H1 (cell line): ENCODE data around the gene VSX2. TPM values are rescaled to one million over a fixed set of nuclear protein-coding genes. Genes with fewer than 3 reads are reported as not detected.
A peak's percentile ranks its signal among the peaks of the same experiment; 100 is the strongest.

Experiments used
- CTCF ChIA-PET: fragments of 300-600 bp; sonication (Branson Sonifier 250); formaldehyde crosslinking; loops from one replicate; lab custom pipeline; 2021; ENCODE audit not compliant: partially characterized antibody; lab: Charles Lee
- POLR2A ChIA-PET: fragments of 300-600 bp; sonication (Branson Sonifier 250); formaldehyde crosslinking; loops from one replicate; lab custom pipeline; 2021; ENCODE audit warnings: inconsistent platforms; ENCODE audit not compliant: partially characterized antibody; lab: Charles Lee
- DNase-seq, 2 experiments: peaks; one replicate each; pipeline versions ENCODE4 v3.0.0 to v3.0.0-alpha.2; 2010 to 2022; ENCODE audit warnings: low spot score in 2 of 2, low read depth in 1 of 2, mixed read lengths in 1 of 2
- FAIRE-seq: peaks from 2 replicates; lab custom pipeline; 2011; peaks lifted over from hg19 to GRCh38; lab: Jason Lieb, UNC
- H2AFZ ChIP-seq: 2 replicates; pipeline ENCODE4 v1.8.1; 2012; ENCODE audit warnings: low read length, inconsistent platforms
- H2AK5ac ChIP-seq: 2 replicates; pipeline ENCODE4 v1.6.1; 2013; ENCODE audit warnings: low read depth, low read length
- H2BK120ac ChIP-seq: replicated peaks from 2 replicates; pipeline ENCODE3; 2013; ENCODE audit warnings: low read depth, low read length, inconsistent platforms
- H2BK12ac ChIP-seq: 2 replicates; pipeline ENCODE4 v1.6.1; 2013; ENCODE audit warnings: low read depth, low read length
- H2BK15ac ChIP-seq: 2 replicates; pipeline ENCODE4 v1.6.1; 2013; ENCODE audit warnings: low read length
- H2BK20ac ChIP-seq: 2 replicates; pipeline ENCODE4 v1.6.1; 2013; ENCODE audit warnings: low read length
- H2BK5ac ChIP-seq: 2 replicates; pipeline ENCODE4 v1.6.1; 2013; ENCODE audit warnings: low read depth, low read length
- H3K14ac ChIP-seq: 2 replicates; pipeline ENCODE4 v1.6.1; 2013; ENCODE audit warnings: inconsistent platforms; ENCODE audit not compliant: insufficient read length
- H3K18ac ChIP-seq: 2 replicates; pipeline ENCODE4 v1.6.1; 2013; ENCODE audit warnings: low read length; ENCODE audit errors: extremely low read depth
- H3K23ac ChIP-seq: 2 replicates; pipeline ENCODE4 v1.6.1; 2013; ENCODE audit warnings: inconsistent platforms; ENCODE audit not compliant: insufficient read length
- H3K23me2 ChIP-seq: 2 replicates; pipeline ENCODE4 v1.6.1; 2013; ENCODE audit warnings: low read depth, low read length
- H3K27ac ChIP-seq: 2 replicates; pipeline ENCODE4 v1.6.1; 2011; ENCODE audit warnings: low read depth, low read length, inconsistent platforms
- H3K27me3 ChIP-seq, 4 experiments: replicated peaks in 1 of 4; 1 replicate in 1 of 4; 2 replicates in 3 of 4; pipeline versions ENCODE4 v1.6.1 to v1.8.1; 2011 to 2013; ENCODE audit warnings: low read length in 3 of 4, mild to moderate bottlenecking in 3 of 4, inconsistent platforms in 2 of 4, mixed read lengths in 2 of 4, moderate library complexity in 1 of 4; ENCODE audit not compliant: control insufficient read depth in 3 of 4, insufficient read depth in 3 of 4; ENCODE audit errors: extremely low read depth in 1 of 4
- H3K36me3 ChIP-seq, 4 experiments: 2 replicates each; pipeline versions ENCODE4 v1.6.1 to v1.8.1; 2011 to 2013; ENCODE audit warnings: mild to moderate bottlenecking in 4 of 4, low read length in 3 of 4, moderate library complexity in 2 of 4, control low read depth in 1 of 4, inconsistent platforms in 1 of 4; ENCODE audit not compliant: insufficient read depth in 4 of 4, control insufficient read depth in 2 of 4
- H3K4ac ChIP-seq: replicated peaks from 2 replicates; pipeline ENCODE3; 2013; ENCODE audit warnings: low read length, low read depth, mixed read lengths, inconsistent platforms; ENCODE audit not compliant: insufficient read length
- H3K4me1 ChIP-seq, 4 experiments: replicated peaks in 1 of 4; 1 replicate in 1 of 4; 2 replicates in 3 of 4; pipeline versions ENCODE4 v1.6.1 to v1.8.1; 2011 to 2013; ENCODE audit warnings: low read length in 3 of 4, inconsistent platforms in 2 of 4, mixed read lengths in 1 of 4; ENCODE audit not compliant: insufficient read depth in 4 of 4, control insufficient read depth in 3 of 4
- H3K4me2 ChIP-seq, 2 experiments: 2 replicates each; pipeline versions ENCODE4 v1.6.1 to v1.8.1; 2011 to 2013; ENCODE audit warnings: low read depth in 2 of 2, low read length in 2 of 2, control low read depth in 1 of 2, inconsistent platforms in 1 of 2, mild to moderate bottlenecking in 1 of 2; ENCODE audit not compliant: insufficient read depth in 1 of 2
- H3K4me3 ChIP-seq, 4 experiments: fragments of 200-600, 300-600 bp in 1 of 4; sonication (generic), shearing (Covaris generic), sonication (Bioruptor Twin) in 1 of 4; 2 replicates each; pipeline versions ENCODE4 v1.5.1 to v1.8.1; 2011 to 2016; ENCODE audit warnings: low read length in 4 of 4, low read depth in 3 of 4, control low read depth in 2 of 4, inconsistent platforms in 2 of 4, mild to moderate bottlenecking in 2 of 4, mixed read lengths in 1 of 4, moderate library complexity in 1 of 4; ENCODE audit not compliant: insufficient read depth in 2 of 4; ENCODE audit errors: extremely low read depth in 1 of 4
- H3K56ac ChIP-seq: replicated peaks from 2 replicates; pipeline ENCODE3; 2013; ENCODE audit warnings: low read depth, mild to moderate bottlenecking, mixed read lengths, low read length, inconsistent platforms; ENCODE audit not compliant: insufficient read length
- H3K79me1 ChIP-seq: 2 replicates; pipeline ENCODE4 v1.6.1; 2013; ENCODE audit warnings: low read depth, low read length, control low read depth
- H3K79me2 ChIP-seq, 2 experiments: 2 replicates each; pipeline versions ENCODE4 v1.6.1 to v1.8.1; 2012 to 2013; ENCODE audit warnings: low read length in 2 of 2, mild to moderate bottlenecking in 2 of 2, inconsistent platforms in 1 of 2; ENCODE audit not compliant: insufficient read depth in 2 of 2, control insufficient read depth in 1 of 2
- H3K9ac ChIP-seq, 4 experiments: replicated peaks in 1 of 4; 1 replicate in 1 of 4; 2 replicates in 3 of 4; pipeline versions ENCODE4 v1.6.1 to v1.8.1; 2011 to 2013; ENCODE audit warnings: low read depth in 3 of 4, low read length in 3 of 4, control low read depth in 2 of 4, mild to moderate bottlenecking in 2 of 4, moderate library complexity in 2 of 4, inconsistent platforms in 1 of 4; ENCODE audit errors: extremely low read depth in 1 of 4
- H3K9me3 ChIP-seq, 2 experiments: 2 replicates each; pipeline versions ENCODE4 v1.6.1 to v1.8.1; 2012 to 2013; ENCODE audit warnings: mild to moderate bottlenecking in 2 of 2, moderate library complexity in 2 of 2, control low read depth in 1 of 2, inconsistent platforms in 1 of 2, low read depth in 1 of 2, low read length in 1 of 2, mixed read lengths in 1 of 2; ENCODE audit not compliant: insufficient read depth in 2 of 2
- H4K20me1 ChIP-seq, 2 experiments: replicated peaks in 1 of 2; 2 replicates each; pipeline versions ENCODE3 to v1.8.1; 2011 to 2013; ENCODE audit warnings: inconsistent platforms in 2 of 2, low read length in 2 of 2, mild to moderate bottlenecking in 1 of 2; ENCODE audit not compliant: insufficient read depth in 2 of 2, control insufficient read depth in 1 of 2
- H4K5ac ChIP-seq: 2 replicates; pipeline ENCODE4 v1.6.1; 2013; ENCODE audit warnings: low read length, low read depth, mixed read lengths, inconsistent platforms; ENCODE audit not compliant: insufficient read length
- H4K8ac ChIP-seq: 2 replicates; pipeline ENCODE4 v1.8.0; 2013; ENCODE audit warnings: mild to moderate bottlenecking, moderate library complexity, low read length, inconsistent platforms; ENCODE audit not compliant: insufficient read depth; ENCODE audit errors: extremely low read depth
- H4K91ac ChIP-seq: replicated peaks from 2 replicates; pipeline ENCODE3; 2013; ENCODE audit warnings: low read length, mixed read lengths, inconsistent platforms; ENCODE audit not compliant: insufficient read length
- WGBS, 2 experiments: shearing (Covaris generic) in 1 of 2; methylation state at CpG; one replicate each; pipeline versions ENCODE4 v1.1.6 to v1.1.7; 2013 to 2015; ENCODE audit warnings: low lambda C conversion rate in 2 of 2, mixed read lengths in 2 of 2, inconsistent platforms in 1 of 2, low coverage in 1 of 2, missing lambda C conversion rate in 1 of 2; ENCODE audit not compliant: insufficient replicate concordance in 2 of 2, insufficient coverage in 1 of 2, insufficient read length in 1 of 2; ENCODE audit errors: extremely low coverage in 1 of 2, missing lambda C conversion rate in 1 of 2; 5-methylcytosine and 5-hydroxymethylcytosine counted together
- polyA plus RNA-seq, 7 experiments: library from polyadenylated mRNA; depleted of rRNA in 3 of 7; stranded (reverse) in 5 of 7; unstranded in 2 of 7; fragments of >200 nt in 5 of 7; fragments of 200-250 nt in 2 of 7; gene quantifications; 1 replicate in 5 of 7; 2 replicates in 1 of 7; 4 replicates in 1 of 7; pipeline versions ENCODE4 v1.2.1 to v1.2.3, GENCODE V29; 2011 to 2013; ENCODE audit warnings: missing spikeins in 2 of 7, mixed read lengths in 2 of 7
- total RNA-seq: library from RNA; stranded (reverse); fragmentation: NEBNext Ultra II Directional; extraction: Animal tissue kit (Norgen Biotek cat#: 25700); gene quantifications from 2 replicates; pipeline ENCODE4 v1.2.1, GENCODE V29; 2021

The VSX2 gene
- total and polyA plus RNA-seq, 2 of the 8 experiments (the other 6 are each of a cell fraction or from before 2014, with no cell fraction given) = 0.08 to 0.22 TPM

GRCh38 chr14:74245292-74245691 is 6.0 kb downstream of the VSX2 start:
- Histone ChIP-seq H3K18ac (no peak overlapping the region), H3K27me3 (peaks cover 33 to 52% (median 43%) of the 10 kb centered on the region in 4 experiments), H2AFZ (no peak overlapping the region), H2BK20ac (no peak overlapping the region), H4K20me1 (peaks cover 0 to 2% of the 10 kb centered on the region in 2 experiments), H3K56ac (no peak overlapping the region), H3K4me3 (no peak overlapping the region), H3K9ac (no peak overlapping the region), H4K91ac (no peak overlapping the region), H3K4ac (no peak overlapping the region), H3K4me2 (no peak overlapping the region), H3K23ac (no peak overlapping the region), H3K4me1 (peaks cover 6 to 31% (median 12%) of the 10 kb centered on the region in 4 experiments), H3K79me2 (no peaks in the 10 kb centered on the region), H4K8ac (no peak overlapping the region; the same call in 1 of the 2 replicates), H3K27ac (no peak overlapping the region), H3K23me2 (peaks cover 14% of the 10 kb centered on the region; the same call in 1 of the 2 replicates), H4K5ac (no peak overlapping the region), H2BK15ac (no peak overlapping the region), H3K9me3 (no peaks in the 10 kb centered on the region), H2AK5ac (no peak overlapping the region), H3K36me3 (peaks cover 0 to 7% (median 0%) of the 10 kb centered on the region in 4 experiments; a peak in 1 of 8 replicates), H3K14ac (no peak overlapping the region), H2BK120ac (no peak overlapping the region), H3K79me1 (no peaks in the 10 kb centered on the region; the same call in 1 of the 2 replicates), H2BK5ac (no peak overlapping the region), H2BK12ac (0 out of 2 replicates have a peak overlapping the region, but pooled peaks have one; percentile 33)
- POLR2A ChIA-PET = interaction anchor here (1.0 kb wide), 1 partner anchor 12 kb away, joined by 3 read pairs; no protein-coding TSS in a partner anchor
- CTCF ChIA-PET = interaction anchor here (0.7 to 12.4 kb wide), 10 partner anchors 11 to 328 kb away, joined by 3 to 139 read pairs (median 12); no protein-coding TSS in a partner anchor
- no peak for DNase-seq
- 84% methylated on average over 7 of the region's 7 CpGs; no CpG with 5 or more reads in 1 of the 2 experiments for WGBS, 2 experiments
- no peak for FAIRE-seq
